AG09309 (cell line): ENCODE measurements around the gene RAB7A.
"Not testable (repeated sequence)": the region's sequence is repeated elsewhere in the genome, so short reads cannot be mapped to it uniquely, and the experiment has no call there.

ENCODE experiments used
- DNase-seq: peaks from one replicate; pipeline ENCODE4 v3.0.0-alpha.2; 2010; ENCODE audit warnings: low read depth
- H3K4me3 ChIP-seq: 2 replicates; pipeline ENCODE4 v1.5.1; 2011; ENCODE audit warnings: mild to moderate bottlenecking, low read depth, low read length, moderate library complexity; ENCODE audit not compliant: control insufficient read depth
- TF ChIP-seq, protein P1 (sequence below): IDR thresholded peaks from 2 replicates; pipeline ENCODE4 v1.5.1; 2011; ENCODE audit warnings: mild to moderate bottlenecking, low read depth, low read length, inconsistent platforms; ENCODE audit not compliant: insufficient read depth, control insufficient read depth; ENCODE audit errors: missing control alignments

RAB7A gene

DNA sequence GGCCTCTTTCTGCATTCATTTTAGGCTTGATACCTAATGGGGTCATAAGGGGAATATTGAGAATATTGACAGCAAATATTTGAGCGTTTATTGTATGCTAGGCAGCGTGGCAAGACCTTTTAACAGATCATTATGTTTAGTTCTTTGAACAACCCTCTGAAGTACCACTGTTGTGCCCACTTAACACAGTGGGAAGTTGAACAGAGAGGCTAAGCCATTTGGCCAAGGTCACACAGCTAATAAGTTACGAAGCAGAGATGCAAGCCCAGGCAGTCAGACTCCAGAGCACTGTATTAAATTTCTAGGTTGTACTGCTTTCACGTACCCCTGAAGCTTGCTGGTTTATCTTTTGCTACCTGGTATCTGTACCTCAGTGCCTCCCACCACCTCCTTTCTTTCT is 1.1 kb downstream of the RAB7A start:
- H3K4me3 ChIP-seq: peak overlapping the region; percentile 86
- TF ChIP-seq, protein P1, sequence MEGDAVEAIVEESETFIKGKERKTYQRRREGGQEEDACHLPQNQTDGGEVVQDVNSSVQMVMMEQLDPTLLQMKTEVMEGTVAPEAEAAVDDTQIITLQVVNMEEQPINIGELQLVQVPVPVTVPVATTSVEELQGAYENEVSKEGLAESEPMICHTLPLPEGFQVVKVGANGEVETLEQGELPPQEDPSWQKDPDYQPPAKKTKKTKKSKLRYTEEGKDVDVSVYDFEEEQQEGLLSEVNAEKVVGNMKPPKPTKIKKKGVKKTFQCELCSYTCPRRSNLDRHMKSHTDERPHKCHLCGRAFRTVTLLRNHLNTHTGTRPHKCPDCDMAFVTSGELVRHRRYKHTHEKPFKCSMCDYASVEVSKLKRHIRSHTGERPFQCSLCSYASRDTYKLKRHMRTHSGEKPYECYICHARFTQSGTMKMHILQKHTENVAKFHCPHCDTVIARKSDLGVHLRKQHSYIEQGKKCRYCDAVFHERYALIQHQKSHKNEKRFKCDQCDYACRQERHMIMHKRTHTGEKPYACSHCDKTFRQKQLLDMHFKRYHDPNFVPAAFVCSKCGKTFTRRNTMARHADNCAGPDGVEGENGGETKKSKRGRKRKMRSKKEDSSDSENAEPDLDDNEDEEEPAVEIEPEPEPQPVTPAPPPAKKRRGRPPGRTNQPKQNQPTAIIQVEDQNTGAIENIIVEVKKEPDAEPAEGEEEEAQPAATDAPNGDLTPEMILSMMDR: no peak
- no peak for DNase-seq

GRCh38 chr3:128727485-128727884 is 1.5 kb downstream of the RAB7A start:
- TF ChIP-seq, protein P1: no peak
- peak overlapping the region; percentile 86 for H3K4me3 ChIP-seq
- DNase-seq: no peak

GRCh38 chr3:128727996-128728395 is 2.0 kb downstream of the RAB7A start:
- TF ChIP-seq, protein P1: no peak
- no peak for DNase-seq
- no peak overlapping the region; the same call in none of the 2 replicates for H3K4me3 ChIP-seq

DNA sequence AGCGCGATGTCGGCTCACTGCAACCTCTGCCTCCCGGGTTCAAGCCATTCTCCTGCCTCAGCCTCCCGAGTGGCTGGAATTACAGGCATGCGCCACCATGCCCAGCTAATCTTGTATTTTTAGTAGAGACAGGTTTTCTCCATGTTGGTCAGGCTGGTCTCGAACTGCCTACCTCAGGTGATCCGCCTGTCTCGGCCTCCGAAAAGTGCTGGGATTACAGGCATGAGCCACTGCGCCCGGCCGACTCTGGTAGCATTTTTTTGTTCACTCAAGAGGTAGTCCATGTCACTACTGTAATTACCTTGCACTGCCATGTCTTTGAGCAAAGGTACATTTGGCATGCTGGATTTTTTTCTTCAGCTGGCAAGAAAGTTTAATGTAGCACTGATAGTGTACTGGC is 2.5 kb downstream of the RAB7A start:
- H3K4me3 ChIP-seq, DNase-seq: not testable (repeated sequence)

GRCh38 chr3:128730471-128730870 is 4.5 kb downstream of the RAB7A start:
- DNase-seq: no peak
- TF ChIP-seq, protein P1: no peak

GRCh38 chr3:128734523-128735189 is 8.7 kb downstream of the RAB7A start:
- no peak overlapping the region for H3K4me3 ChIP-seq
- no peak for DNase-seq
- TF ChIP-seq, protein P1: no peak

More at GRCh38 chr3:128730471-128730870, 4.5 kb downstream of the RAB7A start:
- no peak overlapping the region for H3K4me3 ChIP-seq

DNA sequence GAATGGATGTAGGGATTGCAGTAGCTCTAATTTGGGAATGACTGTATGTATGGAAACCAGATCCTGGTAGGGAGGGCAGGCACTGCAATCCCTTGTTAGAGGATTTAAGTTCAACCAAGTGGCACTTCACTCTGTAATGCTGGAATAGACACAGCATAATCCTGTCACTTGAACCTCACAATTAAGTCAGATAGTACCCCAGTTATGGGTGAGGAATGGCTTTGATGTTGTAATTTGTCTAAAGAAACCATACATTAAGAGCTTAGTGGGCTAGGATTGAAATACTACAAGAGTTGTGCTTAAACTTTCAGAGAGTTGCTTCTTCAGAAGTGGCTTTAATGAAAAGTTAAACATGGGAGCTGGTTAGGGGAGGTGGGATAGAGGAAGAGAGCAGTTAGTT is 9.3 kb downstream of the RAB7A start:
- TF ChIP-seq, protein P1: no peak
- no peak overlapping the region for H3K4me3 ChIP-seq
- DNase-seq: no peak
